Skeletal muscle tissue (tissue), 4 donors: ENCODE measurements around the gene KCNIP4. TPM values are rescaled to one million over a fixed set of nuclear protein-coding genes. Genes with fewer than 3 reads are reported as not detected.

Experiments used
- H3K27ac ChIP-seq: one replicate; pipeline ENCODE4 v1.7.0; 2013; ENCODE audit warnings: mild to moderate bottlenecking, low read depth, low read length, inconsistent platforms
- H3K27me3 ChIP-seq, 3 donors: one replicate each; pipeline ENCODE4 v1.7.0; 2013; ENCODE audit warnings: low read length in 3 of 3; ENCODE audit not compliant: control insufficient read depth in 3 of 3, insufficient read depth in 3 of 3
- H3K36me3 ChIP-seq, 3 donors: one replicate each; pipeline ENCODE4 v1.7.0; 2013; ENCODE audit warnings: low read length in 3 of 3; ENCODE audit not compliant: control insufficient read depth in 3 of 3, insufficient read depth in 3 of 3
- H3K4me1 ChIP-seq, 3 donors: one replicate each; pipeline ENCODE4 v1.7.0; 2013; ENCODE audit warnings: low read length in 3 of 3, mild to moderate bottlenecking in 3 of 3; ENCODE audit not compliant: control insufficient read depth in 3 of 3, insufficient read depth in 3 of 3
- H3K4me3 ChIP-seq, 3 donors: one replicate each; pipeline ENCODE4 v1.7.0; 2013; ENCODE audit warnings: low read length in 3 of 3
- H3K9ac ChIP-seq, 3 donors: one replicate each; pipeline ENCODE4 v1.7.0; 2013; ENCODE audit warnings: low read length in 3 of 3, mild to moderate bottlenecking in 3 of 3, moderate library complexity in 2 of 3, low read depth in 1 of 3
- H3K9me3 ChIP-seq, 3 donors: one replicate each; pipeline ENCODE4 v1.7.0; 2013; ENCODE audit warnings: low read length in 3 of 3; ENCODE audit not compliant: control insufficient read depth in 3 of 3
- total RNA-seq: library from RNA; depleted of rRNA; stranded (reverse); fragments of >200 nt; gene quantifications from one replicate; pipeline ENCODE4 v1.2.3, GENCODE V29; 2014
- donor health status: Osteomylitis.

KCNIP4 gene
- total RNA-seq, 1 donor from 2014 or later, result 0.52 TPM

DNA sequence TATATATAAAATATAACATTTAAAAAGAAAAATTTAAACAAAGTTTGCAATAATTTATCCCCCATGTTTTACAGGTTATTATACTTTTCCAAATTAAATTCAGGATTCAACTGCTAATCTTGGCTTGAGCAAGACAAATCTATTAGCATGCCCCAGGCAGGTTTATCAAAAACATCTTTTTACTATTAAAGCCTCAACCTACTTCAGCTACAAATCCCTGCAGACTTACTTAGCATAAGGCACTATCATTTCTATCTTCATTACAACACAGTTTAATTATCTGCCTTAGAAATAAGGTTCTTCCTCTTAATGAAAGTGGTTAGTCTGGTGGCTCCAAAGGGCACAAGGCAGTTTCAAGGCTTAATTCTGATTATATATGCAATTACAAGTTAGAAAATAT, 770.7 kb downstream of the KCNIP4 start:
- no peaks in the 10 kb centered on the region for H3K27me3 ChIP-seq
- no peaks in the 10 kb centered on the region for H3K36me3 ChIP-seq
- no peak overlapping the region for H3K9ac ChIP-seq
- no peak overlapping the region for H3K4me3 ChIP-seq
- no peaks in the 10 kb centered on the region for H3K4me1 ChIP-seq
- H3K27ac ChIP-seq, result no peak overlapping the region
- H3K9me3 ChIP-seq, result no peaks in the 10 kb centered on the region

DNA sequence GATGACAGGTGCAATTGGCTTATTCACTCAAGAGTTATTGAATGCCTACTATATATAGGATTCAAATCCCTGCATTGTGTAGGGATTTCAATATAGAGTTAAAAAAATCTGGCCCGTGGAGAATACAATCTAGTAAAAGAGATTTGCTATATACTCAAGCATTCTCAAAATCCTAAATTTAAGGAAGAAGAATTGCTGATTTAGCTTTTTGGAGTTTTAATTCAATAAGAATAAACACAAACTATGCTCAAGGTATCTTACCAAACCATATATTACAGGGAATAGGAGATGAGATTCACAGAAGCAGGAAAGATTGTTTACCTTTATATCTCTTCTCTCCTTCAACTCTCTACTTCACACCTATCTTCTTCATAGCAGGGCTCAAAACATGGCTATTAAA, 771.5 kb downstream of the KCNIP4 start:
- no peak overlapping the region for H3K27ac ChIP-seq
- H3K9ac ChIP-seq, result no peak overlapping the region
- H3K9me3 ChIP-seq, result no peaks in the 10 kb centered on the region
- H3K27me3 ChIP-seq, result no peaks in the 10 kb centered on the region
- H3K4me1 ChIP-seq, result no peaks in the 10 kb centered on the region
- no peak overlapping the region for H3K4me3 ChIP-seq
- no peaks in the 10 kb centered on the region for H3K36me3 ChIP-seq

DNA sequence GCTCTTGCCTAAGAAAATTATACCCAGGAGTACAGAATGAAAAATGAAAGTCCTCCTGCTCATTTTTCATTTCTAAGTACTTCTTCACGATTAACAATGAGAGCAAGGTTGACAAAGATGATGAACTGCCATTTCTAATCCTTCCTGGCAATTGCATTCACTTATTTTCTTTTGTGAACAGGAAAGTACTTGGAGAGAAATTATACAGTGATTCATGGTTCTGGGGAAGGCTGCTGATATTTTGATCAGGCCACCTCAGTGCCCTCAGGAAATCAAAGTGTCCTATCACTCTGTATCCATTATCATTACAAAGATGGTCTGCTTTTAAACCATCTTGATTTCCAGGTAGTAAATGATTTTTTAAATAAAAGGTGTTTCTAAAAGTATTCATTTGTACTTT, 780.9 kb downstream of the KCNIP4 start:
- no peaks in the 10 kb centered on the region for H3K27me3 ChIP-seq
- no peaks in the 10 kb centered on the region for H3K36me3 ChIP-seq
- no peak overlapping the region for H3K4me3 ChIP-seq
- H3K9ac ChIP-seq, result no peak overlapping the region
- H3K27ac ChIP-seq, result no peak overlapping the region
- no peaks in the 10 kb centered on the region for H3K4me1 ChIP-seq
- H3K9me3 ChIP-seq, result no peaks in the 10 kb centered on the region

DNA sequence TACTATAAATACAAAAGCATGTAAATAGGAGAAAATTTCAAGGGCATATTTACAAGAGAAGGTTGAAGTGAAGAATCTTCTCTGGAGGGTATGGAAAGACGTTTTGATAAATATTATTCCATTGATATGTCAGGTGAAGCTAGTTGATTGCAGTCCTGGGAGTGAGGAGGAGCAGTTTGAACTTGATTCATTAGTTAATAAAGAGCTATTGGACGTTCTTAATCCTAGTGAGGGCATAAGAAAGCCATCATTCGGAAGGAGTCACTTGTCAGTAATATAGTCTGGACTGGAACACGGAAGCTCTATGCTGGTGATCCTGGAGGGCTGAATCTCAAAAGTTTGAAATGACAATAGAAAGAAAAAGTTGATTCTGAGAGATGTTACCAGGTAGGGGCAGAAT, 793.2 kb downstream of the KCNIP4 start:
- Histone ChIP-seq H3K4me1 (no peaks in the 10 kb centered on the region), H3K9me3 (no peaks in the 10 kb centered on the region), H3K27ac (no peak overlapping the region), H3K9ac (no peak overlapping the region), H3K27me3 (no peaks in the 10 kb centered on the region), H3K36me3 (no peaks in the 10 kb centered on the region), H3K4me3 (no peak overlapping the region)

DNA sequence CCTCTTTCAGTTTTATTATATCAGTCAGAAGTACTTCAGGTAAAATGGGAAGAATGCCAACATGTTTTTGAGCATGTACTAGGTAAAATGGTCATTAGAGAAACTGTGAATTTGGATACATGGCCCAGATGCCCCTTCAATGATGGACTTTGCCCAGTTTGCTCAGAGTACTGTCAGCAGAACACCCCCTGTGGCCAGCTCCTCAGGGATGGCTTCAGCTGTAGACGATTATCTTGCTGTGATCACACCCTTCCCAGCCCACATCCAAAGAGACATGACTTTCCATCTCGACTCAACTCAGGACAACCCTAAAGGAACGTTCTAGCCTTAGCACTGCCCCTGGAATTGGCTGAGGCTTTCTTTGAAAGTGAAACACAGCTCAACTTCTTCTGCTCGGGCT, 809.2 kb downstream of the KCNIP4 start:
- H3K4me1 ChIP-seq, result no peaks in the 10 kb centered on the region
- no peak overlapping the region for H3K27ac ChIP-seq
- H3K4me3 ChIP-seq, result no peak overlapping the region
- H3K9me3 ChIP-seq, result peaks cover 0 to 3% (median 0%) of the 10 kb centered on the region in 3 donors
- H3K9ac ChIP-seq, result no peak overlapping the region
- no peaks in the 10 kb centered on the region for H3K36me3 ChIP-seq
- no peaks in the 10 kb centered on the region for H3K27me3 ChIP-seq

DNA sequence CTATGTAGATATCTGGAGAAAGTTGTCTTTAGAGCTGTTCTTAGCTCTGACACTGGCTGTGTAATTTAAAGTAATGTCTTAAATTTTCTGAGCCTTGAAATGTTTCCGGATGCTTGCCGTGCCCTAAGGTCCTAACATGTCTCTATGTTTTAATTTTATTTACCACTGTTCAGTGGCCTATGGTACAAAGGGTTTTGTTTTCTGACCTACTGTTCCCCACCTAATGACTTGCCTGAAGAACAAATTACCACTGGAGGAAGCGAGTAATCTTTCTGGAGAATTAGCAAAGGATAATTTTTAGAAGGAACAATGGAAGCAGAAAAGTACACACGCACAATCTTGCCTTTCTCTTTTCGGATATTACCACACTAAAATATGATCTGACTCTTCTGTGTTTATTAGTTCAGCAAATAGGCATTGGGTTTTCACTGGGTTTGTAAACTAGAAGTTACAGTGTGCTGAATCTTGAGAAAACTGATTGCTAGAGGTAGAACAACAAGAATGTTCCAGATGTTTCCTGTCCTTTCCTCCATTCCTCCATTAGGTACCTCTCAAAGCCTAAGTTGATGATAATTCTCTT, 812.4 kb downstream of the KCNIP4 start:
- H3K36me3 ChIP-seq, result no peaks in the 10 kb centered on the region
- no peaks in the 10 kb centered on the region for H3K4me1 ChIP-seq
- H3K9me3 ChIP-seq, result no peaks in the 10 kb centered on the region
- no peak overlapping the region for H3K9ac ChIP-seq
- H3K27ac ChIP-seq, result no peak overlapping the region
- no peak overlapping the region for H3K4me3 ChIP-seq
- no peaks in the 10 kb centered on the region for H3K27me3 ChIP-seq

DNA sequence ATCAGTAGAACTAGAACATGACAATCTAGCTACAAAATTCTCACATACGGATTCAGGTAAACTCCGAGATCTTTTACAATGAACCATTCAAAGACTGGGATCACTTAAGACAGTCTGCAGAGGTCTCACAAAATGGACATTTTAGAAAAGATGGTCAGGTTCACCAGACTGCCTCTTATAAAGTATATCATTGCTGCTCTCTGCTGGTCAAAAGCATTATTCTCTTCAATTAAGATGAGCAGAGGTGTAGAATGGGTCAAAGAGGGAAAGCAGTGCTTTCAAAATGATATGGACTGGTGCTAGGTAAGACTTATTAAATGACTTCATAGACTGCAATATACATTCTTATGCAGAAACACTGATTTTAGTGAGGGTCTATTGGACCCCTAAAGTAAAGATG, 813.6 kb downstream of the KCNIP4 start:
- no peak overlapping the region for H3K27ac ChIP-seq
- no peaks in the 10 kb centered on the region for H3K36me3 ChIP-seq
- H3K4me1 ChIP-seq, result no peaks in the 10 kb centered on the region
- H3K27me3 ChIP-seq, result no peaks in the 10 kb centered on the region
- no peak overlapping the region for H3K4me3 ChIP-seq
- no peaks in the 10 kb centered on the region for H3K9me3 ChIP-seq
- no peak overlapping the region for H3K9ac ChIP-seq

DNA sequence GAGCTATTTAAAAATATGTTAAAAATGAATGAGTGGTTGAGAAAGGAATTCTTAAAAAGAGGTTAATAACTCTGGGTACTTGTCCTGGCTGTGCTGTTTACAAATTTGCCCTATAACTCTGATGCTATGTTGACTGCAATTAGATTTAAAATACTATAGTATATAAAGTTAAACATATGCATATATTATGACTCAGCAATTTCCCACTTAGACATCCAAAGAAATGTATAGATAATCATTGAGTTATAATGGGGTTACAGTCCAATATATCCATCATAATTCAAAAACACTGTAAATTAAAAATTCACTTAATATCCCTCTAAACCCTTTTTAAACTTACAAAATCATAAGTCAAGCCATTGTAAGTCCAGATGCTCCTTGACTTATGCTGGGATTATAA, 818.0 kb downstream of the KCNIP4 start:
- Histone ChIP-seq H3K9ac (no peak overlapping the region), H3K4me1 (no peaks in the 10 kb centered on the region), H3K27ac (no peak overlapping the region), H3K27me3 (no peaks in the 10 kb centered on the region), H3K9me3 (no peaks in the 10 kb centered on the region), H3K36me3 (no peaks in the 10 kb centered on the region), H3K4me3 (no peak overlapping the region)

DNA sequence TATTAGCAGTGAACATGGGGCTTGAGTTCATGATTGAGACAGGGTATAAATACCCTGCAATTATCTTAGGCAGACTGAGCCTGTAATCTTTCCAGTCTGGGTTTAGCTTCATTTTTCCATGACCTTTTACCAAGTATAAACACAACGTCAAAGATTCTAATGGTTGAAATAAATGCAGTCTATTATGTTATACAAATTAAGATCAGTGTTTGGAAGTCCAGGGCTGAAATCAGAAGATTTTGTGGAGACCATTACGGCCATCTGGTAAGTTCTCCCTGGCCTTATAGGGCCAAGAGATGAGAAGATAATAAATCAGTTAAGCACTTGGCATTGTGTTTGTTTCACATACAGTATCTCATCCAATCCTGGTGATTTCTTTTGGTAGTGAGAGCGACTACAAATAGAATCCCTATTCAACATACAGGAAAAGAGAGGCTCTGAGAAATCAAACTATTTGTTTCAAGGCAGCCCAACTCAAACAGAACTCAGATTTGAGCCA, 822.5 kb downstream of the KCNIP4 start:
- Histone ChIP-seq H3K27me3 (no peaks in the 10 kb centered on the region), H3K36me3 (no peaks in the 10 kb centered on the region), H3K27ac (no peak overlapping the region), H3K4me1 (no peaks in the 10 kb centered on the region), H3K9ac (no peak overlapping the region), H3K9me3 (no peaks in the 10 kb centered on the region), H3K4me3 (no peak overlapping the region)

DNA sequence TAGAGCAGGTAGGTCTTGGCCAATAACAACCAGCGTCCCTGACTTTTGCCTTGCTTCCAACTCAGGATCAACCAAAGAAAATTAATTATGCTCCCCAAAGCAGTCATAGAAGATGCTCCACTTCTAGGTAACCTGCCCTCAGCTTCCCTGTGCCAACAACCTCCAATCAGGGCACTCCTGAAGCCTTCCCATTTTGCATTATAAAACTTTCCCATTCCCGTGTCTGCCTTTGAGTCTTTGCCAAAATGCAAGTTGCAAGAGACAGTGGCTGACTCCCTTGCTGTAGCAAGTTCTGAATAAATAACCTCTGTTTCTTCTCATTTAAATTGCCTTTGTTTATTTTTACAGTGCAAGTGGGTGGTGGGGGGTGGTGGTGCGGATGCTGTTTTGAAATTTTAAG, 830.3 kb downstream of the KCNIP4 start:
- H3K27ac ChIP-seq, result no peak overlapping the region
- no peaks in the 10 kb centered on the region for H3K4me1 ChIP-seq
- H3K9ac ChIP-seq, result no peak overlapping the region
- no peak overlapping the region for H3K4me3 ChIP-seq
- no peaks in the 10 kb centered on the region for H3K27me3 ChIP-seq
- no peaks in the 10 kb centered on the region for H3K9me3 ChIP-seq
- no peaks in the 10 kb centered on the region for H3K36me3 ChIP-seq
